Suppressor macrophage (primary cell): ENCODE data around the gene TFAP2D.
A peak's percentile ranks its signal among the peaks of the same experiment; 100 is the strongest.

Experiments used
- DNase-seq, 4 experiments: peaks; one replicate each; pipeline ENCODE4 v3.0.0-alpha.2; 2020 to 2022

TFAP2D gene

DNA sequence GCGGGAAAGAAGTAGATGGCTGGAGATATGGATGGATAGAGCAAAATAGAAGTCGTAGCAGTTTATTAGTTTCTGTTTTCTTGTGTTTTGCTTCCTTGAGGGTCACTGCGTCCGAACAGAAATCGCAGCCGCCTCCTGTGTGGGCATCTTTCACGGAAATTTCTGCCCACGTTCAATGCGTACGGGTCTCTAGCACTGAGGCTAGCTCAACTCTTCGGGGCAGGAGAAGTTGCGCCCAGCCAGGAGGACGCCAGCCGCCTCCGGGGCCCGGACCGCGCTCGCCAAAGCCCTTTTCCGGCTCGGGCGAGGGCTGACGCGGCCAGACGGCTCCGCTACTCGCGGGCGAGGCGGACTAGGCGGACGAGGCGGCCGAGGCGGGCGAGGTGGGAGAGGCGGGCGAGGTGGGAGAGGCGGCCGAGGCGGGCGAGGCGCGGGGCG, 106.2 kb downstream of the TFAP2D start:
- DNase-seq, result peak in 2 of 4 experiments; percentile 8 to 11

DNA sequence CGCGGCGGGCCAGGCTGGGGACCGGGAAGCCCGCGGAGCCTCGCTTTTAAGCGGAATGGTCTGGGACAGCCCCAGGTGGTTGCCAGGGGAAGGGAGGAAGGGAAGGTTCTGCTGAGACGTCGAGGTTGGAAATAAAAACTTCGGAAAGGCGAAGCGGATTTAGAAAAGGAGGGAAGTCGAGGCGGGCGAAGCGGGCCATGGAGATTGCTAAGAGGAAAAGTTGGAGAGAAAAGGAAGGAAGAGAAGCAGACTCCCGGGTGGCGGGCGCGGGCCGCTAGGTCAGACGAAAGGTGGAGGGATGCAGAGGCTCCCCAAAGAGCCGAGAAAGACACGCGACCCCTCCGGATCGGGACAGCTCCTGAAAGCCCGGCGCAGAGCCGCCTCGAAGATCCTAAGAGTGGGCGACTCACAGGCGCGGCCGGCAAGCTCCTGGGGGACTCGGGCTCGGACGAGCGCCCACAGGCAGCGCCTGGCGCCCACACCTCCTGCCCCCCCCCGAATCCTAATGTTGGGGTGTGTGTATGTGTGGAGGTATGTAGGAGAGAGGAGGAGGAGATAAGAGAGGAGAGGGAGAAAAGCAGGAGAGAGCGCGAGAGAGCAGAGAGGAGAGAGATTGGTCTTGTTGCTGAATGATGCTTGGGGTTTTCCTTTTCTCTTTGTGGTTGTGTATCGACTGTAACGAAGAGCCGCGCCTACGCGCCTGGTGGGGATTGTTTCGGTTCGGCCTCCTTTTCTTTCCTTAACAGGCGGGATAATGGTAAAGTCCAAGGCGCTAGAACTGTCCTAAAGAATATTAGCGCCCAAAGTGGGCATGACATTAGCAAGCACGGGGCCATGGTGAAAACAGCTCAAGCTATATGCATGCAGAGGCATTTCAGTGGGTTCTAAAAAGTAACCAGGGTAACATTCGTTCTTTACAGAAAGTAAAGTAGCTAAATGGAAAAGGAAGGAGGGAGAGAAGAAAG, 106.9 kb downstream of the TFAP2D start:
- no peak for DNase-seq

DNA sequence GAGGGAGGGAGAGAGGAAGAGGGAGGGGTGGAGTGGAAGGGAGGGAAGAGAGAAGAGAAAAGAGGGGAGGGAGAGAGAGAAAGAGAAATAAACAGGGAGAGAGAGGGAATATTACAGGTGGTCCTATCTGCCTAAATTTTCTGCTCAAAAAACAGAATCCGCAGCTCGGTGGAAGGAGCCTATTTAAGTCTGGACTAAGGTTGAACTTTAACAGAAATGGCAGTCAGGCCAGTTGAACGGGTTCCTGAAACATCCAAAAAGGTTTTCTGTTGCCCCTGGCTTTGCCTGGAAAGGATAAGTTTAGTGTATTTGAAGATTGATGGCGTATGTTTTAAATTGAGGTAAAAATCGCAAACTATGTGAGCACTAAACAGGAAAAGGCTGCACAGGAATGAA, 107.5 kb downstream of the TFAP2D start:
- DNase-seq, result no peak

DNA sequence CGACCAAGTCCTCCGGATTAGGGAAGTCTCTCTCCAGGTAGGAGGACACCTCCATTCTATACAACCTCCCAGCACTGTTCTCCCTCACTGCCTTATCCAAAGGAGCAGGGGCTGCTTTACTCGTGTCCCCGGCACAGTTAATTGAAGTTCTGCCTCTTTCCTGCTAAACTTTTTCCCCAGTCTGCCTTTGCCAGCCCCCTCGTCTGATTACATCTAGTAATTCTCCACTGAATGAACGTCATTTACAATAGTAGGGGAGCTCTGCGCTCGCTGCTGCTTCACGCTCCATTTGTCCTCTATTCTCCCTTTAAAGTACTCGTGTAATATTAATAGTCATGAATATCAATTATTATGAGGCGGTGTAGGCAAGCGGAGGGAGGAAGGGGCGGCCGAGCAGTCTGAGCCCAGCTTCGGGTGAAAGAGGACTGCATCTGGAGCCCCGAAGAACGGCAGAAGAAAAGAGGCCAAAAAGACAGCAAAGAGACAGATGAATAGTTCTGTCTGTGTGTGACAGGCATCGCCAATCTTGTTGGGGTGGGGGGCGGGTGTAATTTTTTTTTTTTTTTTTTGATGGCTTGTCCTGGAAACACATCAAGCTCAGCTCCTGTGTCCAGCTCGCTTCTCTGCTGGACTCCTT, 108.2 kb downstream of the TFAP2D start:
- DNase-seq, result no peak

- DNase-seq, result no peak
These were observed 108.8 kb downstream of the TFAP2D start for GRCh38 chr6:50822078-50822476.
